DND-41 (cell line): ENCODE measurements around the gene CSF3R.

Experiments
- EZH2 ChIP-seq: IDR thresholded peaks from 3 replicates; pipeline ENCODE4 v1.6.1; 2012; ENCODE audit warnings: borderline replicate concordance, low read depth, mild to moderate bottlenecking, moderate library complexity, low read length, inconsistent platforms; ENCODE audit not compliant: severe bottlenecking
- TF ChIP-seq, protein P1 (sequence below): IDR thresholded peaks from 2 replicates; pipeline ENCODE4 v1.5.1; 2012; ENCODE audit warnings: borderline replicate concordance, low read length, moderate library complexity, mild to moderate bottlenecking; ENCODE audit not compliant: poor library complexity, severe bottlenecking; ENCODE audit errors: extremely low read depth

DNA sequence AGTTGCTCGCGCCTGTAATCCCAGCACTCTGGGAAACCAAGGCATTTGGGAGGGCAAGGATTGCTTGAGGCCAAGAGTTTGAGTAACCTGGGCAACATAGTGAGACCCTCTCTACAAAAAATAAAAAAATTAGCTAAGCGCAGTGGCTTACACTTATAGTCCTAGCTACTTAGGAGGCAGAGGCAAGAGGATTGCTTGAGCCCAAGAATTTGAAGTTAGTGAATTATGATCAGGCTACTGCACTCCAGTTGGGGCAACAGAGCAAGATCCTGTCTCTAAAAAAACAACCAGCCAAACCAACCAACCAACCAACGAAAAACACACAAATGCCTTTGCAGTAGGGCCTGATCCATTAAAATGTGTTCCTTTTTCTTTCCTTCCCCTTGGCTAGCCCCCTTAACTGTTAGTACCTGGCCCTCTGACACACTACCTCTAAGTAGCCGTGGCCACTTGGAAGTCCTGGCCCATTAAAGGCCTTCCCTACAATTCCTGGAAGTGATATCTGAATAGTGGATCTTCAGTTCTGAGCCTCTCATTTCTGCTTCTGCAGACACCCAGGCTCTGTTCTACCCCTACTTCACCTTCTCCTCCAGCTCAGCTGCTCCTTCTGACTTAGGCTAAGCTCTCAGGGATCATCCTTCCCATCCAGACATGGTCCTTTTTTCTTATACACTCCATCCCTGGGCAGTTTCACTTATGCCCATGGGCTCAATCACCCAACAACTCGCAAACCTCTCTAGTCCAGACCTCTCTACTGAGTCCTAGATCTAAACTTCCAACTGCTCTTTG lies 28.9 kb downstream of the CSF3R start:
- TF ChIP-seq, protein P1, sequence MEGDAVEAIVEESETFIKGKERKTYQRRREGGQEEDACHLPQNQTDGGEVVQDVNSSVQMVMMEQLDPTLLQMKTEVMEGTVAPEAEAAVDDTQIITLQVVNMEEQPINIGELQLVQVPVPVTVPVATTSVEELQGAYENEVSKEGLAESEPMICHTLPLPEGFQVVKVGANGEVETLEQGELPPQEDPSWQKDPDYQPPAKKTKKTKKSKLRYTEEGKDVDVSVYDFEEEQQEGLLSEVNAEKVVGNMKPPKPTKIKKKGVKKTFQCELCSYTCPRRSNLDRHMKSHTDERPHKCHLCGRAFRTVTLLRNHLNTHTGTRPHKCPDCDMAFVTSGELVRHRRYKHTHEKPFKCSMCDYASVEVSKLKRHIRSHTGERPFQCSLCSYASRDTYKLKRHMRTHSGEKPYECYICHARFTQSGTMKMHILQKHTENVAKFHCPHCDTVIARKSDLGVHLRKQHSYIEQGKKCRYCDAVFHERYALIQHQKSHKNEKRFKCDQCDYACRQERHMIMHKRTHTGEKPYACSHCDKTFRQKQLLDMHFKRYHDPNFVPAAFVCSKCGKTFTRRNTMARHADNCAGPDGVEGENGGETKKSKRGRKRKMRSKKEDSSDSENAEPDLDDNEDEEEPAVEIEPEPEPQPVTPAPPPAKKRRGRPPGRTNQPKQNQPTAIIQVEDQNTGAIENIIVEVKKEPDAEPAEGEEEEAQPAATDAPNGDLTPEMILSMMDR: no peak
- TF ChIP-seq EZH2: no peak
